Neural crest cell (in vitro differentiated cells): Measurements from ENCODE around the gene CEP63. TPM values are rescaled to one million over a fixed set of nuclear protein-coding genes. Genes with fewer than 3 reads are reported as not detected.

ENCODE experiments used
- DNase-seq: peaks from one replicate; pipeline ENCODE4 v3.0.0; 2021; ENCODE audit warnings: low read depth, mixed read lengths, low spot score
- H3K27ac Mint-ChIP-seq: one replicate; pipeline ENCODE4 v1.8.0; 2021; ENCODE audit warnings: mild to moderate bottlenecking, mixed read lengths; ENCODE audit not compliant: unreplicated experiment
- H3K27me3 Mint-ChIP-seq: 2 replicates; pipeline ENCODE4 v1.8.0; 2021; ENCODE audit warnings: low read depth, mild to moderate bottlenecking, mixed read lengths
- H3K36me3 Mint-ChIP-seq: 2 replicates; pipeline ENCODE4 v1.8.0; 2021; ENCODE audit warnings: low read depth, mild to moderate bottlenecking, mixed read lengths
- H3K4me1 Mint-ChIP-seq: 2 replicates; pipeline ENCODE4 v1.8.0; 2021; ENCODE audit warnings: mixed read lengths
- H3K4me3 Mint-ChIP-seq: one replicate; pipeline ENCODE4 v1.8.0; 2021; ENCODE audit warnings: mild to moderate bottlenecking, mixed read lengths
- H3K9me3 Mint-ChIP-seq: 2 replicates; pipeline ENCODE4 v1.8.0; 2021; ENCODE audit warnings: mixed read lengths
- total RNA-seq: library from RNA; stranded (reverse); gene quantifications from 2 replicates; pipeline ENCODE4 v1.2.1, GENCODE V29; 2021
- TF ChIP-seq, protein P1 (sequence below): fragments of 200-600 bp; sonication (generic); conservative IDR thresholded peaks from 2 replicates; pipeline ENCODE4 v1.5.0; 2021; ENCODE audit warnings: antibody characterized with exemption, mild to moderate bottlenecking

The CEP63 gene
- total RNA-seq, 1 donor from 2014 or later: 27.0 TPM

DNA sequence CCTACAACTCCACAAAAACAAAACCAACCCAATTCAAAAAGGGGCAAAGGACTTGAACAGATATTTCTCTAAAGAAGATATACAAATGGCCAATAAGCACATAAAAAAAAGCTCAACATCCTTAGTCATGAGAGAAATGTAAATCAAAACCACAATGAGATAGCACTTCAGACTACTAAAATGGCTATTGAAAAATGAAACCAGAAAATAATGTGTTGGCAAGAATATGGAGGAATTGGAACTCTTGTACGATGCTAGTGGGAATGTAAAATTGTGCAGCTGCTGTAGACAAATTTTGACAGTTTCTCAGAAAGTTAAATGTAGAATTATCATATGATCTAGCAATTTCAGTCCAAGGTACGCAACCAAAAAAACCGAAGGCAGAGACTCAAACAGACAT, 136.0 kb downstream of the CEP63 start:
- no peak overlapping the region for H3K4me3 Mint-ChIP-seq
- H3K27ac Mint-ChIP-seq: no peak overlapping the region
- H3K36me3 Mint-ChIP-seq: no peaks in the 10 kb centered on the region

DNA sequence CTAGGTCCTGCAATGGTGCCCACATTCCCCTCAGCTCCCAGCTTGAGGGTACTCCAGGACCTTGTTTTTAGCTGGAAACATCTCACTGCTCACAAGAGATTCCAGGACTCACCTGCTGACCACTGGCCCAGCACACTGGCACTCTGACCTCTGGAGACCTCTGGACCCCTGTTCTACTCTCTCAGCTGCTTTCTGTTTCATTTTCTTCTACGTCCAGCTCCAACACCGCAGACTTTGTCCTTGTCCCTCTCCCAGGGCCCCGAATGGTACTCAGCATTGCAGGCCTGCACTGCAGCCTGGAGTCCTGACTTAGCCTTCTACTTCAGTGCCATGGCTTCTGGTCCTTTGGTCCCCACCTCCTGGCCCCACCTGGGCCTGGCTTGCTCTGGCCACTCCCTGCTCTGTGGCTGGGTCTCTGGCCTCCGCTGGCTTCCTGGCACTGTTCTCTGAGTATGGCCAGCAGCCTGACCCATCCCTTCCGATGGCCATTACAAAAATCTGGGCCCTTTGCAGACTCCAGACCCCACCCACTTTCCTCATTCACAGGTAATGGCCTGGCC, 137.0 kb downstream of the CEP63 start:
- Mint-ChIP-seq H3K4me3 (no peak overlapping the region), H3K36me3 (no peaks in the 10 kb centered on the region), H3K27me3 (no peaks in the 10 kb centered on the region), H3K4me1 (peaks cover 8% of the 10 kb centered on the region), H3K9me3 (no peaks in the 10 kb centered on the region), H3K27ac (no peak overlapping the region)
- TF ChIP-seq, protein P1, sequence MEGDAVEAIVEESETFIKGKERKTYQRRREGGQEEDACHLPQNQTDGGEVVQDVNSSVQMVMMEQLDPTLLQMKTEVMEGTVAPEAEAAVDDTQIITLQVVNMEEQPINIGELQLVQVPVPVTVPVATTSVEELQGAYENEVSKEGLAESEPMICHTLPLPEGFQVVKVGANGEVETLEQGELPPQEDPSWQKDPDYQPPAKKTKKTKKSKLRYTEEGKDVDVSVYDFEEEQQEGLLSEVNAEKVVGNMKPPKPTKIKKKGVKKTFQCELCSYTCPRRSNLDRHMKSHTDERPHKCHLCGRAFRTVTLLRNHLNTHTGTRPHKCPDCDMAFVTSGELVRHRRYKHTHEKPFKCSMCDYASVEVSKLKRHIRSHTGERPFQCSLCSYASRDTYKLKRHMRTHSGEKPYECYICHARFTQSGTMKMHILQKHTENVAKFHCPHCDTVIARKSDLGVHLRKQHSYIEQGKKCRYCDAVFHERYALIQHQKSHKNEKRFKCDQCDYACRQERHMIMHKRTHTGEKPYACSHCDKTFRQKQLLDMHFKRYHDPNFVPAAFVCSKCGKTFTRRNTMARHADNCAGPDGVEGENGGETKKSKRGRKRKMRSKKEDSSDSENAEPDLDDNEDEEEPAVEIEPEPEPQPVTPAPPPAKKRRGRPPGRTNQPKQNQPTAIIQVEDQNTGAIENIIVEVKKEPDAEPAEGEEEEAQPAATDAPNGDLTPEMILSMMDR: no peak
- DNase-seq: no peak

More for the DNA sequence above, 136.0 kb downstream of the CEP63 start:
- H3K9me3 Mint-ChIP-seq: no peaks in the 10 kb centered on the region
- DNase-seq: no peak
- H3K4me1 Mint-ChIP-seq: peaks cover 8% of the 10 kb centered on the region
- TF ChIP-seq, protein P1: no peak
- no peaks in the 10 kb centered on the region for H3K27me3 Mint-ChIP-seq

GRCh38 chr3:134623615-134624245, 137.9 kb downstream of the CEP63 start:
- no peaks in the 10 kb centered on the region for H3K36me3 Mint-ChIP-seq
- no peak overlapping the region for H3K27ac Mint-ChIP-seq
- no peaks in the 10 kb centered on the region for H3K27me3 Mint-ChIP-seq
- TF ChIP-seq, protein P1: no peak
- peaks cover 5% of the 10 kb centered on the region for H3K4me1 Mint-ChIP-seq
- no peak for DNase-seq
- no peaks in the 10 kb centered on the region for H3K9me3 Mint-ChIP-seq
- H3K4me3 Mint-ChIP-seq: no peak overlapping the region

Other genes with a start within 250 kb of the CEP63 start
- gene RYK, start 235.2 kb upstream of the CEP63 start, total RNA-seq: 56.1 and 57.4 TPM in 2 replicates
- gene AMOTL2, start 111.6 kb upstream of the CEP63 start, total RNA-seq: 55.6 and 59.5 TPM in 2 replicates
- 71.8 and 73.0 TPM in 2 replicates for gene ANAPC13, start 72 bp upstream of the CEP63 start, total RNA-seq
- gene KY, start 165.0 kb downstream of the CEP63 start, total RNA-seq: 0.33 and 0.52 TPM in 2 replicates